Astrocyte of the cerebellum (primary cell): ENCODE measurements around the gene OR1B1.

Source experiments
- DNase-seq: peaks from one replicate; pipeline ENCODE4 v3.0.0-alpha.2; 2011; ENCODE audit warnings: low read depth
- H3K4me3 ChIP-seq: 2 replicates; pipeline ENCODE4 v1.5.1; 2011; ENCODE audit warnings: mild to moderate bottlenecking, low read depth, low read length, moderate library complexity
- in situ Hi-C: cut with HindIII; loops from 2 replicates; pipeline ENCODE4 v1.10.0; 2017; ENCODE audit warnings: low sequenced_read_pairs
- TF ChIP-seq, protein P1 (sequence below): IDR thresholded peaks from 2 replicates; pipeline ENCODE4 v1.5.1; 2012; ENCODE audit warnings: low read length, low read depth, moderate library complexity, mild to moderate bottlenecking; ENCODE audit errors: missing control alignments

The OR1B1 gene

DNA sequence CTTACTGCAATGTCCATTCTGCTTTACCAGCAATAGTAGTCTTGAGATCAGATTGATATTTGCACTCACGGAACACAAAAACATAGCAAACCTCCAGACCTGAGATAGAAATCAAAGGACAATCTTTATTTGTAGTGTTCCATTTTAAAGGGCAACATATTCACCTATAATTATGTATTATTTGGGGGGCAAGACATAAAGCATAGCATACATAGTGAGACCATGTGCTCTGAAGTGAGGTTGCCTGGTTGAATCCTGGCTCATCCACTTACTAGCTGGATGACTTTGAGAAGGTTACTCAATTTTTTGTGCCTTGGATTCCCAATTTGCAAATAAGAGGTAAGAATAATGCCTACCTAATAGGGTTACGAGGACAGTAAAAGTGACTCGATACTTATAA lies at the start of gene OR1B1:
TSS of gene OR1B1 (minus strand) at position 101 of the 400 bp plus-strand sequence.
- no peak for DNase-seq
- TF ChIP-seq, protein P1, sequence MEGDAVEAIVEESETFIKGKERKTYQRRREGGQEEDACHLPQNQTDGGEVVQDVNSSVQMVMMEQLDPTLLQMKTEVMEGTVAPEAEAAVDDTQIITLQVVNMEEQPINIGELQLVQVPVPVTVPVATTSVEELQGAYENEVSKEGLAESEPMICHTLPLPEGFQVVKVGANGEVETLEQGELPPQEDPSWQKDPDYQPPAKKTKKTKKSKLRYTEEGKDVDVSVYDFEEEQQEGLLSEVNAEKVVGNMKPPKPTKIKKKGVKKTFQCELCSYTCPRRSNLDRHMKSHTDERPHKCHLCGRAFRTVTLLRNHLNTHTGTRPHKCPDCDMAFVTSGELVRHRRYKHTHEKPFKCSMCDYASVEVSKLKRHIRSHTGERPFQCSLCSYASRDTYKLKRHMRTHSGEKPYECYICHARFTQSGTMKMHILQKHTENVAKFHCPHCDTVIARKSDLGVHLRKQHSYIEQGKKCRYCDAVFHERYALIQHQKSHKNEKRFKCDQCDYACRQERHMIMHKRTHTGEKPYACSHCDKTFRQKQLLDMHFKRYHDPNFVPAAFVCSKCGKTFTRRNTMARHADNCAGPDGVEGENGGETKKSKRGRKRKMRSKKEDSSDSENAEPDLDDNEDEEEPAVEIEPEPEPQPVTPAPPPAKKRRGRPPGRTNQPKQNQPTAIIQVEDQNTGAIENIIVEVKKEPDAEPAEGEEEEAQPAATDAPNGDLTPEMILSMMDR: no peak
- in situ Hi-C loops: no loop called here
- H3K4me3 ChIP-seq: no peak within 1 kb of the TSS

- in situ Hi-C loops: no loop called here
- TF ChIP-seq, protein P1: no peak
- H3K4me3 ChIP-seq: no peak overlapping the region
- no peak for DNase-seq
Observed at GRCh38 chr9:122695696-122696095, 38.3 kb upstream of the OR1B1 start.

DNA sequence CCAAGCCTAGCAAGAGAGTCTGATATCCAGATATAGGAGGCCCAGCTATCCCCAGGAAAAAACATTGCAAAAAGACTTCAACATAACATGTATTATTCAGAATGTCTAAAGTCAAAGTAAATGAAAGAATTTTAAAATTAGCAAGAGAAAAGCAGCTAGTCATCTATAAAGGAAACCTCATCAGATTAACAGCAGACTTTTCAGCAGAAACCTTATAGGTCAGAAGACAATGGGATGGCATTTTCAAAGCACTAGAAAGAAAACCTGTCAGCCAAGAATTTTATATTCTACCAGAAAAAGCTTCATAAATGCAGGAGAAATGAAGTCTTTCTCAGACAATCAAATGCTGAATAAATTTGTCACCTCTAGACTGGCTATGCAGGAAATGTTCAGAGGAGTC lies 27.4 kb upstream of the OR1B1 start:
- in situ Hi-C loops: no loop called here
- H3K4me3 ChIP-seq: no peak overlapping the region
- TF ChIP-seq, protein P1: no peak
- DNase-seq: no peak

- TF ChIP-seq, protein P1: no peak
- no peak overlapping the region for H3K4me3 ChIP-seq
- no peak for DNase-seq
- in situ Hi-C loops: no loop called here
Observed at GRCh38 chr9:122672481-122672880, 15.1 kb upstream of the OR1B1 start.

- no peak within 1 kb of the TSS for H3K4me3 ChIP-seq
- TF ChIP-seq, protein P1: no peak
- in situ Hi-C loops: no loop called here
- DNase-seq: no peak
Observed at GRCh38 chr9:122661416-122661815, 4.0 kb upstream of the OR1B1 start, which contains the start of gene OR1L1. Gene OR1L1, plus strand, starts transcription at chr9:122661716. Its CDS starts 0 bp downstream, at chr9:122661716.

DNA sequence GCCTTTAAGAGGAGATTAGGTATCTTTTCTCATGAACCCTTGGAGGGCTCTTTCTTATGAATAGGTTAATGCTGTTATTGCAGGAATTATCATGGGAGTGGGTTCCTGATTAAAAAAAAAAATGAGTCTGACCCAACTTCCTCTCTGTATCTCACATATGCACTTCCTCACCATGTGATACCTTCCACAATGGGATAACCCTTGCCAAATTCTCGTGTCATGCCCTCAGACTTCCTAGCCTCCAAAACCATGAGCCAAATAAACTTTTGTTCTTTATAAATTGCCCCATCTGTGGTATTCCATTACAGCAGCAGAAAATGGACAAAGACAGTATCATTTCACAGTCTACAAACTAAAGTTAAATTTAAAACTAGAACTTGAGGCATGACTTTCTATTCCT lies 1.0 kb downstream of the OR1B1 start:
- TF ChIP-seq, protein P1: no peak
- in situ Hi-C loops: no loop called here
- DNase-seq: no peak
- H3K4me3 ChIP-seq: no peak overlapping the region

DNA sequence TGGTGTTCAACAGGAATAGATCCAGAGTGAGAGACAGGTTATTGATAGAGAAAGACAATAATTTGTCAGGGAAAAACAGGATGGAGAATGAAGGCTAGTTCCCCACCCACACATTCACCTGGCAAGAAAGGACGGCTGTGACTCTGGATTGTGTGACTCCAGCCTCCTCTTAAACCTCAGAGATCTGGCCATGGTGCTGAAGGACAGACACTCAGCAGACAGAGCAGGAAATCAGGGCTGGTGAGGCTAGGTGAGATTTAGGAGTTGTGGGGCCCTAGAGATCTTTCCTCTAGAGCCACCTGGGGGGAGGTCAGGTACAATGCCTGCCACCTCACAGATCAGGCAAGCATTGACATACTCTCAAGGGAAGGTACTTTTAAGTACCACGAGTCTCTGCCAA lies 15.2 kb downstream of the OR1B1 start:
- DNase-seq: no peak
- in situ Hi-C loops: no loop called here
- H3K4me3 ChIP-seq: no peak overlapping the region
- TF ChIP-seq, protein P1: no peak
